NCI-H187 (cell line): ENCODE data around the gene E2F2.

Experiments used
- DNase-seq, 2 experiments: peaks; one replicate each; lab custom pipeline; 2025; lab: John Stamatoyannopoulos, UW

The E2F2 gene

DNA sequence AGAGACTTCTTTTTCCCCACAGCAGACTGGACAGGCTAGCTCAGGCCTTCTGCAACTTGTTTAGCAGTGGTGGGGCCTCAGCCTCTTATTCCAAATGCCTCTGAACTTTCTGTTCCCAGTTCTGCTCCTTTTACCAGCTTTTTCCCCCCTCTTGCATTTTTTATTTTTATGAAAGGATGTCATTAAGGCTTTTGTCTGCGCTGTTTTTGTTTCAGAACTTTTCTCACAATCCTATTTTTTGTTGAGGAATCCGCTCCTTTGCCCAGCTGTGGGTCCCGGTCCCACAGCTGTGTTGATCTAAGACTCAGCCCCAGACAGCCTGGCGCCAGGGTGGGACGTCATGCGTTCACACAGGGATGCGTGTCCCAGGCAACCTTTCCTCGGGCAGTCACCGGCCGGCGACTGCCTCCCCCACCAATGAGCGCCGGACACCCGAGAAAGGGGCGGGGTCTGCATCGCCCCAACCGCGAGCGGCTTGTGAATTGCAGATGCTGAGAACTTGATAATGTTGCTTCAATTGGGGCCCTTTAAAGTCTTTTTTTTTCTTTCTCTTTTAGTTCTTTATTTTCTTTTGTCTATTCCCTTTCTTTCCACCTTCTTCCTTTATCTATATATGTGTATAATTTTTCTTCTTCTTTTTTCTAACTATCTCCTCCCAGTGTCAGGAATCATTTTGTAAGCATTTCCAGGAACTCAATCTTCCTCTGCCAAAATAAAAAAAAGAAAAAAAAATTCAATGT lies 31.3 kb upstream of the E2F2 start:
- DNase-seq = peak; percentile 94 to 95

DNA sequence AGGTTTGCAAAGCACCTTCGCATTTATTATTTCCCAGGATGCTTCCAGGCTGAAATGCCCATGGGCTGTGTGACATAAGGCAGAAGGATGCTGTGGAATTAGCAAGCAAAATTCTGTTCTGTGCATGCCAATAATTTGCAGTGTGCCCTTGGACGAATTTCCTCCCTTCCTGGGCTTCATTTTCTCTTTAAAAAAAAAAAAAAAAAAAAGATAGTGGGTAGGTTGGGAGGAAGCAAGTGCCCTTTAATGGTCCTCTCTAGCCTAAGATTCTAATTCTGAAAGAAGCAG lies 30.7 kb upstream of the E2F2 start:
- no peak for DNase-seq

DNA sequence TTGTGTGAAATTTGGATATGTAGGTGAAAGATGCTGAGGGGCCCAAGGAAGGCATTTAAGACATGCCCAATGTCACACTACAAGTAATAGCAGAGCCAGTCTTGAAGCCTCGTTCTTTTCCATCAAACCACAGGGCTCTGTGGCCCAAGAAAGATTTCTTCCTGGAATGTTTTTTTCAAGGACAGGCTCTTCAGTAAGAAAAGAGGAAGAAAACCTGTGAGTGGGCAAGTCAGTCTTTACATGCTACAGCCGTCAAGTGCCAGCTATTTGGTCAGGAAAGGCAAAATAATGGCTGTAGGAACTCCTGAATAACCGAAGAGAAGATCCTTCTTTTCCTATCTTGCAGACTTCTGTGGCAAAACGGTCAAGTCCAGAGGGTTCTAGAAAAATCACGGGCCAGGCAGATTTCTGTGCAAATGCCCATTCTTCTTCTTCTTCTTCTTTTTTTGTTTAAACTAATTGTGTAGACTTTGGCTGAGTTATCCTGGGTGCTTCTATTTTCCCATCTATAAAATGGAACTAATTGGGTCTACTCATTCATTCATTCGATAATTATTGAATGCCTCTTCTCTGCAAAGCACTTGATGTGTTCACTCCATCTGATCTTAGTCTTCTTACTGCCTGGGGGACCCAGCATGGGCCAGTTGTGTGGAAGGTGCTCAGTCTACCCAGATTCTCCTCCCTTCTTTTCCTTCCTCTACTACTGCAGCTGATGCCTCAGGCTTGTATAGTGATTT lies 30.2 kb upstream of the E2F2 start:
- no peak for DNase-seq

DNA sequence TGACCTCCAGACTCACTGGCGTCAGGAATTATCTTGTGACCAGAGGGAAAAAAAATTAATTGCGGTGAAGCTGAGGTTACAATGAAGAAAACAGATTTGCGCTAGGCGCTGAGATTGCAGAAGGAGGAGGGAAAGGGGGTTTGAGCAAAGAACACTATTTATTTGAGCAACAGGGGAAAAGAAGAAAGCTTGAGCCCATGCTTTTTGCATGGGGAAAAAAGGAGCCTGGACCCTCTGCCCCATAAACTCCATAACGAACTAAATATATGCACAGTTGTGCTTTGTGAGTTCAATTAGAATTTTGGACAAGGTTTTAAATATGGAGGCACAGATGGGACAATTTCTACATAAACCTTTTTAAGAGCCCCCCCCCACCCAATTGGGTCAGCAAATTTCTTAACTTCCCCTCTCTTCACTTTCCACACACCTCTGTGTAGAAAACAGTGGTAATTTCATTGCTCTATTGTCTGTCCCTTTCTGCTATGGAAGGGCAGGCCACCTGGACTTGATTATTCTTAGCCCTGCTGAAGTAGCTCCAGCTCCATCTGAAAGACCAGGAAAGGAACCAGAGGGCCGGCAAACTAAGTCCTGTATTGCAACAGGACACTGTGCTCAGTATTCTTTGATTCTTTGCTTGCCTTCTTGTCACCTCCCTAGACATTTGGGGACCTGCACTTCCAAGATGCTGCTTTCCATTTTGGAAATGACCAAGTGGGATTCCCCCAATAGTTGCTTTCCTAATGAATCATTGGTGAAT lies 29.1 kb upstream of the E2F2 start:
- DNase-seq = peak in 1 of 2 experiments; percentile 37

DNA sequence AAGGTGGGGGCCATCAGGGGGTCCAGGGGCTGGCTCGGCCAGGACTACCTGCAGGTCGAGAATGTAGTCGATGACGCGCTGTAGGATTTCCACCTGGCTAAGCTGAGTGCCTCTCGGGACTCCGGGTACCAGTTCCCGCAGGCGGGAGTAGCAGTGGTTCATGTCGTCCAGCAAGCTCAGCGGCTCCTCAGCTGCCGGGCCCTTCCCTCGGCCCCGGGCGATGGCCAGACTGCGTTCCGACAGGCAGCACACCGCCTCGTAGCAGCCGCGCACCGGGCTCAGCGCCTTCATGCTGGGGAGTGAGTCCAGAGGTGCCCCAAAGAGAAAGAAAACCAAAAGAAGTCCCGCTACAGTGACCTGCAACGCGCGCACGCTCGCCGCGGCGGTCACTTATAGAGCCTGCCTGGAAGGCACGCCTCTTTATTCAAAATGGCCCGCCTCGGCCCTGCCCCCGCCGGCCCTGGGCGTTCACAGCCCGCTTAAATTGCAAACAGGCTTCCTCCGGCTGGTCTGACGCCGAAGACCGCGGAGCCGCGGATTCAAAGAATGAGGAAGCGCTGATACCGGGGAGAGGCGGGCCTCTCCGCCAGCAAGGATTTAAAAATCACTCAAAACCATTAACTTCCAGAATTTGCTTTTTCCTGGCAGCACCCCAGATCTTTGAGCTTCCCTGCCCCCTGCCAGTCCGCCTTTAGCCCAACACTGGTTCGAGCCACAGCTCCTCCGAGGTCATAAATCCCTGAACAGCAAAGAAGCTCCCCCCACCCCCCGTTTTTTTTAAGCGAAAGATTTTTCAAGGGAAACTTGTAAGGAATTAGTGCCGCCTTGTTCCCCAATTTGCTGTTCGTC lies 28.3 kb upstream of the E2F2 start, which contains the start of gene ID3:
Gene ID3, minus strand, starts transcription at position 366 of the 849 bp plus-strand sequence. Its CDS starts 75 bp downstream, at position 291.
- peak; percentile 89 to 92 for DNase-seq

DNA sequence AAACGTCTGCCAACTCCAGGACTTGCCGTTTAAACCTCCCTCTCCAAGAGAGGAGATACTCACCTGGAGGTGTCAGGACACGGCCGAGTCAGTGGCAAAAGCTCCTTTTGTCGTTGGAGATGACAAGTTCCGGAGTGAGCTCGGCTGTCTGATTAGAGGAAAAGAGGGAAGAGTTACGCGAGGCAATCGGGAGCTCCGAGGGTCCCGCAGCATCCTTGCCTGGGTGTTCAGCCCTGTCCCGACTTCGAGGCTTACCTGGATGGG lies 27.8 kb upstream of the E2F2 start:
- DNase-seq = no peak

DNA sequence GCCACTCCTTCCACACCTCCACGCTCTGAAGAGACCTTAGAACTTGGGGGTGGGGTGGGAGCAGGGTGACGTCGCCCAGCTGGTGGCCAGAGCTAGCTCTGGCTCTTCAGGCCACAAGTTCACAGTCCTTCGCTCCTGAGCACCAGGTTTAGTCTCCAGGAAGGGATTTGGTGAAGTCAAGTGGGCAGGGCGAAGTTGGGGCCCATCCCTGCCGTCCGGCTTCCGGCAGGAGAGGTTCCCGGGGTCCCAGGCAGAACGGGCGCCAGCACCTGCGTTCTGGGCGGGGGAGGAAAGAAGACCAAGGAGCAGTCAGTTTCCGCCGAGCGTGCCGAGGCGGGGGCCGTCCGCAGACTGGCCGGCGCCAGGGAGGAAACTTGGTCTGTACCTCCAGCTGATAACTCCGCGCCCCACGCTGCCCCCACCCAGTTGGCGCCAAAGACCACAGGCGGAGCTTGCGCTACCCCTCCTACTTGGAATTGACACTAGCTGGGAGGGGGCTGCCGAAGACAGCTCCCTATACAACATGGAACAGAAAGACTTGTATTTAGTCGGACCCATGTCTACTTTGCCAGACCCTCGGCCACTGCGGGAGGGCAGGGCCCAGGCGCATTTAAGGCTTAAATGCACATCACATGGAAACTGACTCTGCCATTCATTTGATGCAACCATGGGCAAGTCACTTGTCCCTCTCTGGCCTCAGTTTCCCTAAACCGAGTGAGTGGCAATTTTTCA lies 27.3 kb upstream of the E2F2 start:
- peak in 1 of 2 experiments; percentile 44 for DNase-seq

DNA sequence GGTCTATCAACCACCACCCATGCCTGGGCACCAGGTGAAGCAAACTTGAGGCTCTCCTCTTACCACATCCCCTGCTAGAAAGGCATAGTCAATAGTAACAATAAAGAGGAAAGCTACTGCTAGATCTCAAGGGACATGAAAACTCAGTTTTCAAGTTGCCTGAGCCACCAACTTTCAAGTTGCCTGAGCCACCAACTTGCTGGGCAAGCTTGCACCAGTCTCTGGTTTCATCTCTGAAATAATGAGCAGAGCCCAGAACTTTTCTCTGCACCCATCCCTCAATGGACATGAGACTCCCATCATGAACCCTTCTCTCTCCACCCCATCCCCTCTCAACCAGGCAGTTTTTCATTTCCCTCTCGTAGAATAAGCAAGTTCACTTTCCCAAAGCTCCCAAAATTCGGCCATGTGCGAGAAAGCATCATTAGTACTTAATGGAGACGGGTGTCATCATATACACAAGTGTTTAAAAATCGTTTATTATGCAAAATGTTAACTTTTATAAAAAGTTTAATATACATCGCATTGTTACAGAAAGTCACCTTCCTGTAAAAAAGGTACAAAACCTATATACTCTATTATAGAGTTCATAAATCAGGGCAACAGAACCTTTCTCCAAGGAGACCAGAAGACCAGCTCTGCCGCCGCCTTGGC lies 26.6 kb upstream of the E2F2 start:
- DNase-seq = no peak

DNA sequence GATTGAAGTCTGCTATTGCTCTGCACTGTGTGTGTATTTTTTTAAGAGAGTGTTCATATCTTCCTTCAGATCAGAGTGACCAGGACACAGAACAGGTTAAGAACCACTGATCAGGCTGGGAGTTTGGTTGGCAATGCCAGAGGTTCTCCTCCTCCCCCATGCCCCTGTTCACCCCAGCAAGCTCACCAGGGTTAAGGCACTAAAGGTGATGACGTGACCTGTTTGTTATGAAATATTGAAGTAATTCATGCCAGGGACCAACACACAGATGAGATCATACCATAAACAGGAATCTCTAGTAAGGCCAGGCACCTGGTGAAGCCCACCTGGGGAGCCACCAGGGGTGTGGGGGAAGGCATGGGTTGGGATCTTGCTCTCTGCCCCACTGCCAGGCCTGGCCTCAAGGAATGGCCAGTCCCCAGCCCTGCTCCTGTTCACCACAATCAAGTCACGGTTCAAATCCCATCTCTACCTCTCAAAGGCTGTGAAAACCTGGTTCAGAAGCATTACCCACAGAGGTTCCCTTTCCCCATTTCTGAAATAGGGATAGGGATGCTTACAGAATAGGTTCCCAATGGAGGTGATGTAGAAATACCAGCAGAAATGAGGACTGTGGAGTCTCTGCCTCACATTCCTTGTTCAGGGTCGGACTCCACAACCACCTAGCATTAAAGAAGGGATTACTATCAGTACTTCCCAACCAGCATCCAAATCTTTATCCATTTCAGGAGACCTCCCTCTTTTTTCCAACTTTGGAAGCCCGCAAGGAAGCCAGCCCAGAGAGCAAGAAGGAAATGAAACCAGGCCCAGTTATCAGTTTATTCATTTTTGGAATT lies 25.8 kb upstream of the E2F2 start:
- DNase-seq = peak in 1 of 2 experiments; percentile 44

DNA sequence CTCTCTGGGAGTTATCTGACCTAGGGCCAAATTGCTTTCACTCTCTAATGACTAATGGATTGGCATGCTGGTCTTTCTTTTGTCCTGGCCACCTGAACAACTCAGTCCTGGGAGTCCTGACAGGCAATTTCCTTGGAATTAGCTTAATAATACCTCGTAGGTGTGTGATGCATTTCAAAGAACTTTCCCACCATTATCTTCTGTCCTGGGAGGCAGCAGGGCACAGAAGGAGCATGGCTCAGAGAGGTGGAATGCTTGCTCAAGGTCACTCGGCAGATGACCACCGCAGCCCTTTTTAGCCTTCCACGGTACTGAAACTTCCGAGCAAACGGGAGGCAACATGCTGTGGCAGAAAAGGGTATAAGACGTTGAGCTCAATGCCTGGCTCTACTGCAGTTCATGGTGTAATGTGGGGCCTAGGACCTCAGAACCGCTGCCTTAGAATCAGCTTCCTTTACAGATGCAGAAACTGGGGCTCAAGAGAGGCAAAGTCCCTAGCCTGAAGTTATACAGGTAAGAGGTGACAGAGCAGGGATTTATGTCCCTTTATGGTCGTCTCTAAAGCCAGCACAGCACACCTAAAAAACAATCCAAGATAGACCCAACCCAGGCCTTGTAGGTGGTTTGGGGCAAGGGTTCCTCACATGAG lies 25.1 kb upstream of the E2F2 start:
- DNase-seq = peak in 1 of 2 experiments; percentile 77

DNA sequence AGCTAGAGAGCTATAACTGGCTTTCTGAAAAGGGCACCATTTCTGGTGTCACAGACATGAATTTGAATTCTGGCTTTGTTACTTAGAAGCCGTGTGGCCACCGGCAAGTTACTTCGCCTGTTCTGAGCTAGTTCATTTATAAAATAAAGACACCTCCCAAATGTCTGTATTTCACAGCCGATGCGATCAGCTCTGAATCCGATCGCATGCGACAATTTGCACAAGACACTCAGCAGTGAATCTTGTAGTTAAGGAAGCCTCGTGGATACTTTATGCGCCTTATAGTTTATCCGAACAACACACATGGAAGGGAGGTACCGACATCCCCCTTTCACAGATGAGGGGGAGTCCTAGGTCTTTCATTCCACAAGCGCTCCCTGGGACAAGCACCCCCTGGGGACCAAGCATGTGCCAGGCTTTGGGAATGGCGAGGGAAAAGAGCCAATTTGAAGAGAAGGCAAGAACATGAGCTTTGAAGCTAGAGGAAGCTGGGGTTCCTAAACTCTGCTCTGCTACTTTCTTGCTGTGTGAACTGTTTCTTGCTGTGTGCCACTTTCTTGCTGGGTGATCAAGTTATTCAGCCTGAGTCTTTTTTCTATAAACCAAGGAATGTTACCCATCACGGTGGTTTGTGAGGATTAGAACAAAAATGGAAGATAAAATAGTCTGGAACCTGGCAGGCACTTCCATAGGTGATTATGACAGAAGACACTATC lies 24.4 kb upstream of the E2F2 start:
- peak; percentile 33 to 77 for DNase-seq

DNA sequence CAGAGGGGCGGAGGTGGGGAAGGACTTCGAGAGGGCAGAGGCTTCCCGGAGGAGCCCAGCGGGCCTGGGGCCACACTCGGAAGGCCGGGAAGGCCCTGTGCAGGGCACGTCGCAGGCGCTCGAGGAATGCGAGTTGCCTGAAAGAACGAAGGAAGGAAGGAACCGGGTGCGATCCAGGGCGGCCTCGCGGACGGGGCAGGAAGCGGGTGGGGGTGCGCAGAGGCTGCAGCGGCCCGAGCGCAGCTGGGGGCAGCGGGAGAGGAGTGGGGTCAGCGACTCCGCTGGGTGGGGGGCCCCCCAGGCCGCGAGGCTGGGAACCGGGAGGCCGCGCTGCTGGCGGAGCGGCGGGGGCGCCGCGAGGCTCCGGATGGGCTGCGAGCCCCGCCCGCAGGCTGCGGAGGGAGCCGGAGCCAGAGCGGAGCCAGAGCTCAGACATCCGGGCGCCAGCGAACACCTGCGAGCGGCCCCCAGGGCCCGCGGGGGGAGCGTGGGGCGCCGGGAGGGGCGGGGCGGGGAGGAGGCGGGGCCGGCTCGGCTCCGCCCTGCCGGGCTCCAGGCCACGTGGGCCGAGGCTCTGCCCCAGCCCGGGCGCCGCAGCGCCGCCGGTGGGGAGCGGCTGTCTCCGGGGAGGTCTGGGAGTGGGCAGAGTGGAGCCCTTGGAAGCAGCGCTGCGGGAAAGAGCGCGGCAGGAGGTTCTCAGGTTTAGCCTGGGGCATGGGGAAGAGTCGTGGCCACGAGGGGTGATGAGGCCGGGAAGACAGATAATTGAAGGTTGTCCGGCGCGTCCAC lies 23.6 kb upstream of the E2F2 start:
- DNase-seq = peak; percentile 81 to 99

DNA sequence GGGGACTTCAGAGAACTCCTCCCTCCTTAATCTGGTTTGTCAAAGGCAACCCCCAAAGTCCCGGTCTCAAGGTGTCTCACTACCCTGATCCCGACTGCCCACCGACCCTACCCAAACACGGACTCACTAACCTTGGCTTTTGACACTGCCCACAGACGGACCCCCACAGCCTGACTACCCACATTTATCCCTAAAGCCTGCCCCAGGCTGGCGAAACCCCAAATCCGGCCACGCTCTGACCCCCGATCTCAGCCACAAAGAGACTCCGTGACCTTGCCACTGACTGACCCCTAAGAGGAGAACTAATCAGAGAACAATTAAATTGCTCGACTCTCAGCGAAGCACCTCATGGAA lies 23.1 kb upstream of the E2F2 start:
- DNase-seq = peak in 1 of 2 experiments; percentile 13

DNA sequence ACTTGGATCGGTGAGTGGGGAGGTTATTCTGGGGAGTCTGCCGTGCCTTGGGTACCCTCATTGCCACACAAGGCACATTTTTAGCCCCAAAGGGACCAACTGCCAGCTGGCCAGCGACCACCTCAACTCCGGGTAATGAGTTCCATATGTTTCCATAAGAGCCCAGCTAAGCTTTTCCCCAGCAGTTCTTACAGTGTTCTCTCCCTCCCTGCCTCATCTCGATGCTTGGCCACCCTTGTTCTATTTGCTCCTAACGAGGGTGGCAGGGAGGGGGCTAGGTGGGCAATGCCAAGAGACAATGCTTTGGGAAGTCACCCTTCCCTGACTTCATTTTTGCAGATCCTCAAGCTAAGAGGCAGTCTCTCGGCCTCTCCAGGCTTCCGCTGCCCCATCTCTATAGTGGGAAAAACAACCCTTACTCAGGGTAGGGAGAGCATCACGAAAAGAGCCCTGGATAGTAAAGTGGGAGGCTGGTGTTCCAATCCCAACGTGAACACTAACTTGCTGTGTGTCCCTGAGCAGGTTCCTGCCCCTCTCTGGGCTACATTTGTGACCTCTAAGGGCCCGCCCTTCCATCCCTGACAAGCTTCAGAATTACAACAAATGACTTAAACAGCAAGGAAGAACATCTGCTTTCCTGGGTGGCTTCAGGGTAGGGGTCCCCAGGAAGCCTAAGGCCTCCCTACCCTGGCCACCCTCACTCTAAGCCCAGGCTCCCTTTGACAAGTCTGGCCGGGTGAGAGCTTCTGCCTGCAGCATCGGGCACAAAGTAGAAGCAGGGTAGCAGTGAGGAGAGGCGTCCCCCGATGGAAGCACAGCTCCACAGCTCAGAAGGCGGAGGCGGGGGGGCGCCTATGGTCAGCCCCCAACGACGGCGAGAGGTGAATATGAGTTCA lies 22.4 kb upstream of the E2F2 start:
- no peak for DNase-seq

DNA sequence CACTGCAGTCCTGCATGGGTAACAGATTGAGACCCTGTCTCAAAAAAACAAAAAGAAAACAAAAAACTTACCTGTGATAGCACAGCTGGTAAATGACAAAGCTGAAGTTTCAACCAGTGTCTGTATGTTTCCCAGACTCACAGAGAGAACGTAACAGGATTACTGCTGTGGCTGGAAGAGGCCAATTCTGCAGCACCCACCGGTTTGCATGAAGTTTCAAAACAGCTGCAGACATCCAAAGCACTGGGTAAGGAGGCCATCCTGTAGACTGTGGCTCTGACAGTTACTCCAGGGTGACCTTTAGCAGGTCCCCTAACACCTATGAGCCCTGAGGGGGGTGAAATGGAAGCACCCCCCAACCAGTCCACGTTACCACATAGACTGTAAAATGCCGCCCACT lies 20.8 kb upstream of the E2F2 start:
- no peak for DNase-seq

DNA sequence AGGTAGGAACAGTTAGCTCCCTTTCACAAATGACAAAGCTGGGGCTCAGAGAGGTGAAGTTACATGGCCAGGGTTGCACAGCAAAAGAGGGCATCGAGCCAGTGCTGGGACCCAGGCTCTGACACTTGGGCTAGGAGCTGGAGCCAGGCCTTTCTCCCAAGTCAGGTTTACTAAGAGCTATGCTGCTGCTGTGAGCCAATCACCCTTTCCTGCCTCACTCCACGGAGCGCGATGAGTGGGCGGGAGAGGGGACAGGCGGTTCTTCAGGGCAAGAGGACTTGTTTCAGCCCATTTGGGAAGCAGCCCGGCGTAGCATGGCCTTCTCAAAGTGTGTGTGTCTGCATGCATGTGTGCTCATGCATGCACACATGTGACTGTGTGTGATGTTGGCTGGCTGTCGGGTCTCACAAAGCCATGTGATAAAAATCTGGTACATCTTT lies 17.7 kb upstream of the E2F2 start:
- peak in 1 of 2 experiments; percentile 32 for DNase-seq
